GM12878 (cell line): Measurements from ENCODE around the gene VPS16.

Source experiments
- CHD4 ChIP-seq: fragments of 200-600 bp; sonication (generic); IDR thresholded peaks from 2 replicates; pipeline ENCODE4 v1.6.1; 2016; ENCODE audit warnings: mild to moderate bottlenecking
- HDAC2 ChIP-seq: fragments of 200-600 bp; sonication (generic); IDR thresholded peaks from 2 replicates; pipeline ENCODE4 v1.6.1; 2017
- HDAC6 ChIP-seq: fragments of 200-600 bp; sonication (generic); IDR thresholded peaks from one replicate; pipeline ENCODE4 v1.8.0; 2017; ENCODE audit warnings: antibody characterized with exemption; ENCODE audit not compliant: unreplicated experiment
- KDM1A ChIP-seq: fragments of 200-600 bp; sonication (generic); IDR thresholded peaks from 2 replicates; pipeline ENCODE4 v1.6.1; 2016; ENCODE audit warnings: borderline replicate concordance
- RBBP5 ChIP-seq: fragments of 200-600 bp; sonication (generic); conservative IDR thresholded peaks from 2 replicates; pipeline ENCODE4 v1.6.1; 2016
- SREBF1 ChIP-seq: IDR thresholded peaks from 2 replicates; pipeline ENCODE4 v1.6.1; 2012; ENCODE audit warnings: mild to moderate bottlenecking, low read length
- TF ChIP-seq, protein P1 (sequence below), 3 experiments: IDR thresholded peaks in 2 of 3; conservative IDR thresholded peaks in 1 of 3; 2 replicates each; pipeline ENCODE4 v1.5.1; 2011; ENCODE audit warnings: low read depth in 3 of 3, low read length in 3 of 3, mild to moderate bottlenecking in 3 of 3, control low read depth in 2 of 3, moderate library complexity in 2 of 3, inconsistent platforms in 1 of 3, mixed read lengths in 1 of 3; ENCODE audit not compliant: control insufficient read depth in 2 of 3, insufficient read depth in 1 of 3; ENCODE audit errors: extremely low read depth in 1 of 3
- TF ChIP-seq, protein P2 (sequence below): IDR thresholded peaks from 2 replicates; pipeline ENCODE4 v1.6.1; 2012; ENCODE audit warnings: low read depth, low read length, improper control_type of control experiment
- TF ChIP-seq, protein P3 (sequence below): fragments of 450-650 bp; formaldehyde crosslinking; IDR thresholded peaks from 2 replicates; pipeline ENCODE4 v1.4.0; 2020; ENCODE audit warnings: mild to moderate bottlenecking, moderate library complexity
- TF ChIP-seq, protein P4 (sequence below): IDR thresholded peaks from 2 replicates; pipeline ENCODE4 v1.6.1; 2012; ENCODE audit warnings: improper control_type of control experiment, low read depth, low read length; ENCODE audit not compliant: insufficient replicate concordance

DNA sequence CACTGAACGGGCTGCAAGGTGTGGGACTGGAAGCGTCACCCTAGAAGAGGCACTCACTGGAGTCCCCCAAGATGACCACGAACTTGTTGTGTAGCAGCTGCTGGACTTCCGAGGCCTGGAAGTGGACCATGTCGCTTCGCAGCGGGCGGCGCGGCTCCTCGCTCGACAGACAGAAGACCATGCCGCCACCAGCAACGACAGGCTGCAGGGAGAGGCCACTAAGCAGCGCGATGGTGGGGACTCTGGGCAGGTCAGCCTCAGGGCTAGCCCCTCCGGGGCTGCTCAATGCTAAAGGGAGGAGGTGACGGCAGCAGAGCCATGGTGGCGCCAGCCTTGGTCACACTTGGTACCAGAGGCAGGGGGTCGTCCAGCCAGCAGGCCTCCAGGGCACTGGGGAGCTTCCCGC lies 810 bp upstream of the VPS16 start:
- no peak for TF ChIP-seq CHD4
- no peak for TF ChIP-seq RBBP5
- TF ChIP-seq SREBF1: no peak
- TF ChIP-seq, protein P1, sequence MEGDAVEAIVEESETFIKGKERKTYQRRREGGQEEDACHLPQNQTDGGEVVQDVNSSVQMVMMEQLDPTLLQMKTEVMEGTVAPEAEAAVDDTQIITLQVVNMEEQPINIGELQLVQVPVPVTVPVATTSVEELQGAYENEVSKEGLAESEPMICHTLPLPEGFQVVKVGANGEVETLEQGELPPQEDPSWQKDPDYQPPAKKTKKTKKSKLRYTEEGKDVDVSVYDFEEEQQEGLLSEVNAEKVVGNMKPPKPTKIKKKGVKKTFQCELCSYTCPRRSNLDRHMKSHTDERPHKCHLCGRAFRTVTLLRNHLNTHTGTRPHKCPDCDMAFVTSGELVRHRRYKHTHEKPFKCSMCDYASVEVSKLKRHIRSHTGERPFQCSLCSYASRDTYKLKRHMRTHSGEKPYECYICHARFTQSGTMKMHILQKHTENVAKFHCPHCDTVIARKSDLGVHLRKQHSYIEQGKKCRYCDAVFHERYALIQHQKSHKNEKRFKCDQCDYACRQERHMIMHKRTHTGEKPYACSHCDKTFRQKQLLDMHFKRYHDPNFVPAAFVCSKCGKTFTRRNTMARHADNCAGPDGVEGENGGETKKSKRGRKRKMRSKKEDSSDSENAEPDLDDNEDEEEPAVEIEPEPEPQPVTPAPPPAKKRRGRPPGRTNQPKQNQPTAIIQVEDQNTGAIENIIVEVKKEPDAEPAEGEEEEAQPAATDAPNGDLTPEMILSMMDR (IDR thresholded peaks at IDR 0.05 in 2 of 3, conservative IDR thresholded peaks at IDR 0.05 in 1 of 3; ENCODE audit: control insufficient read depth in 2 of 3, extremely low read depth in 1 of 3, insufficient read depth in 1 of 3, low read depth in 3 of 3, low read length in 3 of 3): no peak
- TF ChIP-seq, protein P2, sequence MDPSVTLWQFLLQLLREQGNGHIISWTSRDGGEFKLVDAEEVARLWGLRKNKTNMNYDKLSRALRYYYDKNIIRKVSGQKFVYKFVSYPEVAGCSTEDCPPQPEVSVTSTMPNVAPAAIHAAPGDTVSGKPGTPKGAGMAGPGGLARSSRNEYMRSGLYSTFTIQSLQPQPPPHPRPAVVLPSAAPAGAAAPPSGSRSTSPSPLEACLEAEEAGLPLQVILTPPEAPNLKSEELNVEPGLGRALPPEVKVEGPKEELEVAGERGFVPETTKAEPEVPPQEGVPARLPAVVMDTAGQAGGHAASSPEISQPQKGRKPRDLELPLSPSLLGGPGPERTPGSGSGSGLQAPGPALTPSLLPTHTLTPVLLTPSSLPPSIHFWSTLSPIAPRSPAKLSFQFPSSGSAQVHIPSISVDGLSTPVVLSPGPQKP: no peak
- TF ChIP-seq, protein P3, sequence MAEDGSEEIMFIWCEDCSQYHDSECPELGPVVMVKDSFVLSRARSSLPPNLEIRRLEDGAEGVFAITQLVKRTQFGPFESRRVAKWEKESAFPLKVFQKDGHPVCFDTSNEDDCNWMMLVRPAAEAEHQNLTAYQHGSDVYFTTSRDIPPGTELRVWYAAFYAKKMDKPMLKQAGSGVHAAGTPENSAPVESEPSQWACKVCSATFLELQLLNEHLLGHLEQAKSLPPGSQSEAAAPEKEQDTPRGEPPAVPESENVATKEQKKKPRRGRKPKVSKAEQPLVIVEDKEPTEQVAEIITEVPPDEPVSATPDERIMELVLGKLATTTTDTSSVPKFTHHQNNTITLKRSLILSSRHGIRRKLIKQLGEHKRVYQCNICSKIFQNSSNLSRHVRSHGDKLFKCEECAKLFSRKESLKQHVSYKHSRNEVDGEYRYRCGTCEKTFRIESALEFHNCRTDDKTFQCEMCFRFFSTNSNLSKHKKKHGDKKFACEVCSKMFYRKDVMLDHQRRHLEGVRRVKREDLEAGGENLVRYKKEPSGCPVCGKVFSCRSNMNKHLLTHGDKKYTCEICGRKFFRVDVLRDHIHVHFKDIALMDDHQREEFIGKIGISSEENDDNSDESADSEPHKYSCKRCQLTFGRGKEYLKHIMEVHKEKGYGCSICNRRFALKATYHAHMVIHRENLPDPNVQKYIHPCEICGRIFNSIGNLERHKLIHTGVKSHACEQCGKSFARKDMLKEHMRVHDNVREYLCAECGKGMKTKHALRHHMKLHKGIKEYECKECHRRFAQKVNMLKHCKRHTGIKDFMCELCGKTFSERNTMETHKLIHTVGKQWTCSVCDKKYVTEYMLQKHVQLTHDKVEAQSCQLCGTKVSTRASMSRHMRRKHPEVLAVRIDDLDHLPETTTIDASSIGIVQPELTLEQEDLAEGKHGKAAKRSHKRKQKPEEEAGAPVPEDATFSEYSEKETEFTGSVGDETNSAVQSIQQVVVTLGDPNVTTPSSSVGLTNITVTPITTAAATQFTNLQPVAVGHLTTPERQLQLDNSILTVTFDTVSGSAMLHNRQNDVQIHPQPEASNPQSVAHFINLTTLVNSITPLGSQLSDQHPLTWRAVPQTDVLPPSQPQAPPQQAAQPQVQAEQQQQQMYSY: no peak
- TF ChIP-seq HDAC2: no peak
- TF ChIP-seq, protein P4, sequence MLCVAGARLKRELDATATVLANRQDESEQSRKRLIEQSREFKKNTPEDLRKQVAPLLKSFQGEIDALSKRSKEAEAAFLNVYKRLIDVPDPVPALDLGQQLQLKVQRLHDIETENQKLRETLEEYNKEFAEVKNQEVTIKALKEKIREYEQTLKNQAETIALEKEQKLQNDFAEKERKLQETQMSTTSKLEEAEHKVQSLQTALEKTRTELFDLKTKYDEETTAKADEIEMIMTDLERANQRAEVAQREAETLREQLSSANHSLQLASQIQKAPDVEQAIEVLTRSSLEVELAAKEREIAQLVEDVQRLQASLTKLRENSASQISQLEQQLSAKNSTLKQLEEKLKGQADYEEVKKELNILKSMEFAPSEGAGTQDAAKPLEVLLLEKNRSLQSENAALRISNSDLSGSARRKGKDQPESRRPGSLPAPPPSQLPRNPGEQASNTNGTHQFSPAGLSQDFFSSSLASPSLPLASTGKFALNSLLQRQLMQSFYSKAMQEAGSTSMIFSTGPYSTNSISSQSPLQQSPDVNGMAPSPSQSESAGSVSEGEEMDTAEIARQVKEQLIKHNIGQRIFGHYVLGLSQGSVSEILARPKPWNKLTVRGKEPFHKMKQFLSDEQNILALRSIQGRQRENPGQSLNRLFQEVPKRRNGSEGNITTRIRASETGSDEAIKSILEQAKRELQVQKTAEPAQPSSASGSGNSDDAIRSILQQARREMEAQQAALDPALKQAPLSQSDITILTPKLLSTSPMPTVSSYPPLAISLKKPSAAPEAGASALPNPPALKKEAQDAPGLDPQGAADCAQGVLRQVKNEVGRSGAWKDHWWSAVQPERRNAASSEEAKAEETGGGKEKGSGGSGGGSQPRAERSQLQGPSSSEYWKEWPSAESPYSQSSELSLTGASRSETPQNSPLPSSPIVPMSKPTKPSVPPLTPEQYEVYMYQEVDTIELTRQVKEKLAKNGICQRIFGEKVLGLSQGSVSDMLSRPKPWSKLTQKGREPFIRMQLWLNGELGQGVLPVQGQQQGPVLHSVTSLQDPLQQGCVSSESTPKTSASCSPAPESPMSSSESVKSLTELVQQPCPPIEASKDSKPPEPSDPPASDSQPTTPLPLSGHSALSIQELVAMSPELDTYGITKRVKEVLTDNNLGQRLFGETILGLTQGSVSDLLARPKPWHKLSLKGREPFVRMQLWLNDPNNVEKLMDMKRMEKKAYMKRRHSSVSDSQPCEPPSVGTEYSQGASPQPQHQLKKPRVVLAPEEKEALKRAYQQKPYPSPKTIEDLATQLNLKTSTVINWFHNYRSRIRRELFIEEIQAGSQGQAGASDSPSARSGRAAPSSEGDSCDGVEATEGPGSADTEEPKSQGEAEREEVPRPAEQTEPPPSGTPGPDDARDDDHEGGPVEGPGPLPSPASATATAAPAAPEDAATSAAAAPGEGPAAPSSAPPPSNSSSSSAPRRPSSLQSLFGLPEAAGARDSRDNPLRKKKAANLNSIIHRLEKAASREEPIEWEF: no peak
- TF ChIP-seq HDAC6: no peak
- TF ChIP-seq KDM1A: no peak
